Measurements from ENCODE around the gene HIRA. TPM values are rescaled to one million over a fixed set of nuclear protein-coding genes. Genes with fewer than 3 reads are reported as not detected.

The HIRA gene
- total RNA-seq, 1 donor from 2014 or later, result 36.0 TPM

GRCh38 chr22:19430890-19431541 is 517 bp downstream of the HIRA start:
- no peaks in the 10 kb centered on the region for H3K9me3 Mint-ChIP-seq (ENCODE audit: unreplicated experiment)
- no peak overlapping the region for H3K27ac Mint-ChIP-seq (ENCODE audit: unreplicated experiment)

GRCh38 chr22:19429950-19430889 is 1.3 kb downstream of the HIRA start:
- peak overlapping the region; percentile 81 for H3K4me3 Mint-ChIP-seq (ENCODE audit: unreplicated experiment)

More at GRCh38 chr22:19430890-19431541, 517 bp downstream of the HIRA start:
- peaks cover 2% of the 10 kb centered on the region for H3K27me3 Mint-ChIP-seq (ENCODE audit: unreplicated experiment)
- peaks cover 26% of the 10 kb centered on the region for H3K4me1 Mint-ChIP-seq (ENCODE audit: unreplicated experiment)
- TF ChIP-seq CTCF (IDR thresholded peaks at IDR 0.05; ENCODE audit: unreplicated experiment), result no peak
- DNase-seq (ENCODE audit: low spot score), result peak; percentile 37
- peak overlapping the region; percentile 81 for H3K4me3 Mint-ChIP-seq (ENCODE audit: unreplicated experiment)
- peaks cover 8% of the 10 kb centered on the region for H3K36me3 Mint-ChIP-seq (ENCODE audit: low read depth, unreplicated experiment)

GRCh38 chr22:19424186-19424500 is 7.4 kb downstream of the HIRA start:
- no peak overlapping the region for H3K4me3 Mint-ChIP-seq (ENCODE audit: unreplicated experiment)
- no peak for DNase-seq (ENCODE audit: low spot score)
- no peak for TF ChIP-seq CTCF (IDR thresholded peaks at IDR 0.05; ENCODE audit: unreplicated experiment)
- no peaks in the 10 kb centered on the region for H3K9me3 Mint-ChIP-seq (ENCODE audit: unreplicated experiment)
- no peaks in the 10 kb centered on the region for H3K27me3 Mint-ChIP-seq (ENCODE audit: unreplicated experiment)
- H3K36me3 Mint-ChIP-seq (ENCODE audit: low read depth, unreplicated experiment), result peaks cover 15% of the 10 kb centered on the region
- no peak overlapping the region for H3K27ac Mint-ChIP-seq (ENCODE audit: unreplicated experiment)
- H3K4me1 Mint-ChIP-seq (ENCODE audit: unreplicated experiment), result peaks cover 33% of the 10 kb centered on the region

More at GRCh38 chr22:19429950-19430889, 1.3 kb downstream of the HIRA start:
- TF ChIP-seq CTCF (IDR thresholded peaks at IDR 0.05; ENCODE audit: unreplicated experiment), result no peak
- no peak for DNase-seq (ENCODE audit: low spot score)
- peaks cover 26% of the 10 kb centered on the region for H3K4me1 Mint-ChIP-seq (ENCODE audit: unreplicated experiment)
- H3K9me3 Mint-ChIP-seq (ENCODE audit: unreplicated experiment), result no peaks in the 10 kb centered on the region
- H3K36me3 Mint-ChIP-seq (ENCODE audit: low read depth, unreplicated experiment), result peaks cover 8% of the 10 kb centered on the region
- peaks cover 2% of the 10 kb centered on the region for H3K27me3 Mint-ChIP-seq (ENCODE audit: unreplicated experiment)
- H3K27ac Mint-ChIP-seq (ENCODE audit: unreplicated experiment), result peak overlapping the region; percentile 36

- Mint-ChIP-seq H3K27ac (ENCODE audit: unreplicated experiment) (peak overlapping the region; percentile 84), H3K4me1 (ENCODE audit: unreplicated experiment) (peaks cover 36% of the 10 kb centered on the region), H3K4me3 (ENCODE audit: unreplicated experiment) (peak overlapping the region; percentile 35), H3K27me3 (ENCODE audit: unreplicated experiment) (no peaks in the 10 kb centered on the region), H3K36me3 (ENCODE audit: low read depth, unreplicated experiment) (peaks cover 15% of the 10 kb centered on the region), H3K9me3 (ENCODE audit: unreplicated experiment) (no peaks in the 10 kb centered on the region)
- DNase-seq (ENCODE audit: low spot score), result no peak
- no peak for TF ChIP-seq CTCF (IDR thresholded peaks at IDR 0.05; ENCODE audit: unreplicated experiment)
These were observed 8.9 kb downstream of the HIRA start for GRCh38 chr22:19422440-19423301.
